ENCODE measurements around the gene UST.

DNA sequence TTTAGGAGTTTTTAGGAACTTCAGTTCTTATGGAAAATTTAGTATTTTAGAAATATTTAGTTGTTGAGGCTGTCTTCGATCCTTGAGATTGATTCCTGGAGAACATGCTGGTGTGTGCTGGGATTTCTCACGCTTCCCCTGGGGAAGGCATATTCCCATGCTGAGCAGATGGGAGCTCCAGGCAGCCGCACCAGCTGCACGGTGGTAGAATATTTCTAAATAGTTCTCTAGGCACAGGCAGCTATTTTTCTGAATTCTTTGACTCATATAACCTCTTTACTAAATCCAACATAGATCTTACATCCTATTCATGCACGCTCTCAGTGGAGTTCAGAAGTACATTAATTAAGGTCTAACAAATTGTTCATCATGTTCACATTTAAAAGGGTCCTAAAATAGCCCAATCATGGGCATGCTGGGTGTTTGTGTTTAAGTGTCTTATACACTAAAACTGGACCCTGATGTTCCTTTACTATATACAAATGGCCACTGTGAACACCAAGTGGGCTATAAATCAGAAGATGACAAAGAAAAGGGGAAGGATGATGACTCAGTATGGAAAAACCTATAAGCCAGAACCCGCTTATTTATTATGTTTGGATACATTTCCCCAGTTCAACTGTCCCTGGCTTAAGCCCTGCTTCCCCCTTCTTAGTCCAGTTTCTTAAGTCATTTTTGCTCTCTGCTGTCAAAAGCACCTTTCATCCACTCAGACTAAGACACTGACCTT is 138.5 kb downstream of the UST start:
- TF ChIP-seq, protein P1, sequence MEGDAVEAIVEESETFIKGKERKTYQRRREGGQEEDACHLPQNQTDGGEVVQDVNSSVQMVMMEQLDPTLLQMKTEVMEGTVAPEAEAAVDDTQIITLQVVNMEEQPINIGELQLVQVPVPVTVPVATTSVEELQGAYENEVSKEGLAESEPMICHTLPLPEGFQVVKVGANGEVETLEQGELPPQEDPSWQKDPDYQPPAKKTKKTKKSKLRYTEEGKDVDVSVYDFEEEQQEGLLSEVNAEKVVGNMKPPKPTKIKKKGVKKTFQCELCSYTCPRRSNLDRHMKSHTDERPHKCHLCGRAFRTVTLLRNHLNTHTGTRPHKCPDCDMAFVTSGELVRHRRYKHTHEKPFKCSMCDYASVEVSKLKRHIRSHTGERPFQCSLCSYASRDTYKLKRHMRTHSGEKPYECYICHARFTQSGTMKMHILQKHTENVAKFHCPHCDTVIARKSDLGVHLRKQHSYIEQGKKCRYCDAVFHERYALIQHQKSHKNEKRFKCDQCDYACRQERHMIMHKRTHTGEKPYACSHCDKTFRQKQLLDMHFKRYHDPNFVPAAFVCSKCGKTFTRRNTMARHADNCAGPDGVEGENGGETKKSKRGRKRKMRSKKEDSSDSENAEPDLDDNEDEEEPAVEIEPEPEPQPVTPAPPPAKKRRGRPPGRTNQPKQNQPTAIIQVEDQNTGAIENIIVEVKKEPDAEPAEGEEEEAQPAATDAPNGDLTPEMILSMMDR (IDR thresholded peaks at IDR 0.05; ENCODE audit: poor library complexity, severe bottlenecking), result no peak
- no peak for TF ChIP-seq EZH2 (IDR thresholded peaks at IDR 0.05; ENCODE audit: borderline replicate concordance, insufficient read depth, low read length, poor library complexity, severe bottlenecking)
